SU-DHL-6 (cell line): ENCODE data around the gene F8.

Source experiments
- H2AFZ ChIP-seq: fragments of 200-600 bp; sonication (generic); 2 replicates; pipeline ENCODE4 v1.6.1; 2014; ENCODE audit warnings: low read depth, mild to moderate bottlenecking, moderate library complexity, mixed read lengths, antibody characterized with exemption, low read length; ENCODE audit not compliant: severe bottlenecking
- H3F3A ChIP-seq: fragments of 200-600 bp; shearing (Covaris generic); 2 replicates; pipeline ENCODE4 v1.6.0; 2016; ENCODE audit warnings: antibody characterized with exemption, mild to moderate bottlenecking; ENCODE audit not compliant: insufficient read depth
- H3K27ac ChIP-seq: fragments of 200-600 bp; sonication (generic); 2 replicates; pipeline ENCODE4 v1.5.1; 2016; ENCODE audit warnings: low read depth, mild to moderate bottlenecking, low read length, moderate library complexity, mixed read lengths
- H3K27me3 ChIP-seq: fragments of 200-600 bp; sonication (generic), shearing (Covaris generic); 2 replicates; pipeline ENCODE4 v1.6.0; 2014; ENCODE audit warnings: mild to moderate bottlenecking, low read length
- H3K36me3 ChIP-seq: fragments of 200-600 bp; sonication (generic); 2 replicates; pipeline ENCODE4 v1.6.1; 2014; ENCODE audit warnings: mild to moderate bottlenecking, low read length, mixed read lengths
- H3K4me2 ChIP-seq: fragments of 300-600, 200-600 bp; shearing (Covaris generic), sonication (generic); 2 replicates; pipeline ENCODE4 v1.6.0; 2014; ENCODE audit warnings: low read length, low read depth, mild to moderate bottlenecking; ENCODE audit not compliant: poor library complexity, severe bottlenecking
- H3K4me3 ChIP-seq: fragments of 200-600 bp; sonication (generic); 2 replicates; pipeline ENCODE4 v1.5.1; 2014; ENCODE audit warnings: antibody characterized with exemption, low read length, mild to moderate bottlenecking, mixed read lengths; ENCODE audit not compliant: insufficient read depth, poor library complexity, severe bottlenecking
- H3K79me2 ChIP-seq: fragments of 200-600 bp; sonication (generic); 2 replicates; pipeline ENCODE4 v1.6.1; 2014; ENCODE audit warnings: mild to moderate bottlenecking, low read length, moderate library complexity; ENCODE audit not compliant: insufficient read depth
- H3K9ac ChIP-seq: fragments of 200-600 bp; sonication (generic); 2 replicates; pipeline ENCODE4 v1.7.0; 2014; ENCODE audit warnings: mild to moderate bottlenecking, low read length
- H3K9me2 ChIP-seq: fragments of 200-600 bp; sonication (generic); replicated peaks from 2 replicates; pipeline ENCODE4 v1.6.1; 2014; ENCODE audit warnings: low read length; ENCODE audit not compliant: insufficient read depth
- H3K9me3 ChIP-seq: fragments of 200-600 bp; sonication (generic); 2 replicates; pipeline ENCODE4 v1.6.1; 2014; ENCODE audit warnings: low read length, mixed read lengths; ENCODE audit not compliant: insufficient read depth
- H4K20me1 ChIP-seq: fragments of 200-600 bp; sonication (generic); 2 replicates; pipeline ENCODE4 v1.6.1; 2014; ENCODE audit warnings: low read depth, mild to moderate bottlenecking, antibody characterized with exemption, low read length, moderate library complexity, mixed read lengths
- EZH2phosphoT487 ChIP-seq: fragments of 200-600 bp; sonication (generic), shearing (Covaris generic); conservative IDR thresholded peaks from 2 replicates; pipeline ENCODE4 v1.6.1; 2018; ENCODE audit warnings: mild to moderate bottlenecking, antibody characterized with exemption, low read length, moderate library complexity, mixed read lengths
- TF ChIP-seq, protein P1 (sequence below): fragments of 200-600 bp; sonication (generic); IDR thresholded peaks from one replicate; pipeline ENCODE4 v1.5.1; 2017; ENCODE audit warnings: antibody characterized with exemption, mild to moderate bottlenecking, low read length, moderate library complexity; ENCODE audit not compliant: insufficient read depth, poor library complexity, severe bottlenecking

The F8 gene

DNA sequence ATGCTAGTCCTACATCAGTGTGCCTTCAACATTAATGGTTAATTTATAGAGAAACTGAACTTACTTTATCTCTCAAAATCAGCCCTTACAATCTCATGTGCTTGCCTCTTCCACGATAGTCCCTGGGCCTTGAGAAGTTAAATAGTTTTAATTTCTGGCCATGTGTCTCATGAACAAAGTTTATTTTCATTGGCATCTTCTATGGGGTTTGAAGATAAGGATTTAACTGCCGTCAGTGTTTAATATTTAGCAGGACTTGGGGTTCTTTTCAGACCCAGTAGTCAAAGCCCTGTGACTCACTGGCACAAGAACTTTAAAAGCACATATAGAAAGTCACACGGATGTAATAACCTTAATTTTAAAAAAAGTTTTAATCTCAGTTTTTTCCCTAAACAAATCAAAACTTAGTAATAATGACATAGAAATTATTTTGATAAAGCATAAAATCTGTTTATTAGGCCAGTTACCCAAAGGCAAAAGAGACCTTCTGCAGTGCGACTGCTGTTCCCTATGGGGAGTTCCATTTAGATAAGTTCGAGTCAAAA, 207.2 kb downstream of the F8 start:
- Histone ChIP-seq H3F3A (no peaks in the 10 kb centered on the region), H3K9me2 (no peaks in the 10 kb centered on the region), H3K27me3 (no peaks in the 10 kb centered on the region), H2AFZ (no peak overlapping the region), H3K4me3 (no peak overlapping the region), H3K27ac (no peak overlapping the region), H4K20me1 (no peaks in the 10 kb centered on the region), H3K4me2 (no peak overlapping the region), H3K9me3 (no peaks in the 10 kb centered on the region), H3K36me3 (no peaks in the 10 kb centered on the region), H3K79me2 (no peaks in the 10 kb centered on the region), H3K9ac (no peak overlapping the region)
- TF ChIP-seq EZH2phosphoT487, result no peak
- TF ChIP-seq, protein P1, sequence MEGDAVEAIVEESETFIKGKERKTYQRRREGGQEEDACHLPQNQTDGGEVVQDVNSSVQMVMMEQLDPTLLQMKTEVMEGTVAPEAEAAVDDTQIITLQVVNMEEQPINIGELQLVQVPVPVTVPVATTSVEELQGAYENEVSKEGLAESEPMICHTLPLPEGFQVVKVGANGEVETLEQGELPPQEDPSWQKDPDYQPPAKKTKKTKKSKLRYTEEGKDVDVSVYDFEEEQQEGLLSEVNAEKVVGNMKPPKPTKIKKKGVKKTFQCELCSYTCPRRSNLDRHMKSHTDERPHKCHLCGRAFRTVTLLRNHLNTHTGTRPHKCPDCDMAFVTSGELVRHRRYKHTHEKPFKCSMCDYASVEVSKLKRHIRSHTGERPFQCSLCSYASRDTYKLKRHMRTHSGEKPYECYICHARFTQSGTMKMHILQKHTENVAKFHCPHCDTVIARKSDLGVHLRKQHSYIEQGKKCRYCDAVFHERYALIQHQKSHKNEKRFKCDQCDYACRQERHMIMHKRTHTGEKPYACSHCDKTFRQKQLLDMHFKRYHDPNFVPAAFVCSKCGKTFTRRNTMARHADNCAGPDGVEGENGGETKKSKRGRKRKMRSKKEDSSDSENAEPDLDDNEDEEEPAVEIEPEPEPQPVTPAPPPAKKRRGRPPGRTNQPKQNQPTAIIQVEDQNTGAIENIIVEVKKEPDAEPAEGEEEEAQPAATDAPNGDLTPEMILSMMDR, result no peak

DNA sequence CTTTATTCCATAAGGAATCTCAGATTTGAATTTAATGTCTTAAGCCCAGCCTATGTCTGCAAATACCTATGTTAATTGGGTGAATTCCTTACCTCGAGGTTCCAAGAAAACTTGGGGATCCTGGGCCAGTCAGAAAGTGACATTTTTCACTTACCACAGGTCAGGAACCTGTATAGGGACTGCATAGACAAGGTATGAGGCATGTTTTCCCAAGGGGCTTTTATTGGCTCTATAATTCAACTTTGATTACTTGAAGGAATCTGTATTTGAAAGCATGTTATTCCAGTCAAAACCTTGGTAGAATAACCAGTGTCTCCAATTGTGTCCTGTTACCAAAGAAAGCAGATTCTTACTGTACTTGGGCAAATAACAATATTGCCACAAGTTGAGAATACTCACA, 208.7 kb downstream of the F8 start:
- H3K4me2 ChIP-seq, result no peak overlapping the region
- no peaks in the 10 kb centered on the region for H3K9me3 ChIP-seq
- no peaks in the 10 kb centered on the region for H3K27me3 ChIP-seq
- H3K9ac ChIP-seq, result no peak overlapping the region
- H3K36me3 ChIP-seq, result no peaks in the 10 kb centered on the region
- no peak overlapping the region for H3K4me3 ChIP-seq
- H2AFZ ChIP-seq, result no peak overlapping the region
- H3F3A ChIP-seq, result no peaks in the 10 kb centered on the region
- H4K20me1 ChIP-seq, result no peaks in the 10 kb centered on the region
- H3K27ac ChIP-seq, result no peak overlapping the region
- TF ChIP-seq, protein P1, result no peak
- no peak for TF ChIP-seq EZH2phosphoT487
- H3K79me2 ChIP-seq, result no peaks in the 10 kb centered on the region
- H3K9me2 ChIP-seq, result no peaks in the 10 kb centered on the region

DNA sequence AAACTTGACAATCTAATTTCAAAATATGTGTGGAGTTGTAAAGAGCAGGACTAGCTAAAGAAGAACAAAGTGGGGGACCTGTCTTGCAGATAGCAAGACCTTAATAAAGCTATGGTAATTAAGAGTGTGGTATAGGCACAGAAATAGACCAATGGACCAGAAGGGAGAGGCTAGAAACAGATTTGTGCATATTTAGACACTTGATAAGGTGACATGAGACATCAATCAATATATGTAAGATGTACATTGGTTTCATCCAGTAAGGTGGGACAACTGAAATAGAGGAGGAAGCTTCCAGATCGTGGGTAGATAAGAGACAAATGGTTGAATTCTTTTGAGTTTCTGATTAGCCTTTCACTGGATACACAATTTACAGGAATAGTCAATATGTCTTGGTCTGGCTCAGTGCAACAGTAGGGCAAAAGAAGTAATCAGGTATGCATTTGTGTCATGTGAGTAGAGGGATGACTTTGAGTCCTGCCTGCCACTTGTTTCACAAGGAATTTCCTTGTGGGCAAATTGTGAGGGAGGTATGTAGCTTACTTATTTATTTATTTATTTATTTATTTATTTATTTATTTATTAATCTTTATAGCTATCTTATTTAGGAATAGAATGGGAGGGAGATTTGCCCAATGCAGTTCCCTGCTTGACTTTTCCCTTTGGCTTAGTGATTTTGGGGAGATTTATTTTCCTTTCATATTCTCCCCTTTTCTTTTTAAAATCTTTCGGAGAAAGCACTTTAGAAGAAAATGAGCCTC, 210.0 kb downstream of the F8 start:
- no peak overlapping the region for H3K4me2 ChIP-seq
- no peak overlapping the region for H3K4me3 ChIP-seq
- H3K79me2 ChIP-seq, result no peaks in the 10 kb centered on the region
- no peak overlapping the region for H2AFZ ChIP-seq
- no peaks in the 10 kb centered on the region for H4K20me1 ChIP-seq
- no peaks in the 10 kb centered on the region for H3K9me2 ChIP-seq
- no peak overlapping the region for H3K27ac ChIP-seq
- no peak overlapping the region for H3K9ac ChIP-seq
- H3F3A ChIP-seq, result no peaks in the 10 kb centered on the region
- TF ChIP-seq, protein P1, result no peak
- no peak for TF ChIP-seq EZH2phosphoT487
- H3K27me3 ChIP-seq, result no peaks in the 10 kb centered on the region
- no peaks in the 10 kb centered on the region for H3K36me3 ChIP-seq
- no peaks in the 10 kb centered on the region for H3K9me3 ChIP-seq
